Smooth muscle cell (in vitro differentiated cells): Measurements from ENCODE around the gene LMNTD2. TPM values are rescaled to one million over a fixed set of nuclear protein-coding genes. Genes with fewer than 3 reads are reported as not detected.
A peak's percentile ranks its signal among the peaks of the same experiment; 100 is the strongest.

Source experiments
- DNase-seq: peaks from one replicate; lab custom pipeline; 2025; ENCODE audit not compliant: unreplicated experiment; lab: John Stamatoyannopoulos, UW
- H2AFZ ChIP-seq: fragments of 200-600 bp; sonication (generic); 2 replicates; pipeline ENCODE4 v1.6.0; 2016; ENCODE audit warnings: antibody characterized with exemption, low read depth, mild to moderate bottlenecking
- H3F3A ChIP-seq: fragments of 200-600 bp; sonication (generic); 2 replicates; pipeline ENCODE4 v1.6.0; 2017; ENCODE audit warnings: antibody characterized with exemption, low read depth
- H3K27ac ChIP-seq: fragments of 200-600 bp; sonication (generic); 2 replicates; pipeline ENCODE4 v1.5.1; 2016; ENCODE audit warnings: low read depth, mild to moderate bottlenecking
- H3K27me3 ChIP-seq: fragments of 200-600 bp; sonication (generic); 2 replicates; pipeline ENCODE4 v1.6.1; 2016; ENCODE audit warnings: low read depth, mild to moderate bottlenecking
- H3K36me3 ChIP-seq: fragments of 200-600 bp; sonication (generic); 2 replicates; pipeline ENCODE4 v1.5.1; 2016; ENCODE audit warnings: low read depth
- H3K4me1 ChIP-seq: fragments of 200-600 bp; sonication (generic); 2 replicates; pipeline ENCODE4 v1.5.1; 2016; ENCODE audit warnings: low read depth
- H3K4me2 ChIP-seq: fragments of 200-600 bp; sonication (generic); 2 replicates; pipeline ENCODE4 v1.6.0; 2016; ENCODE audit warnings: mild to moderate bottlenecking
- H3K4me3 ChIP-seq: fragments of 200-600 bp; sonication (generic); 2 replicates; pipeline ENCODE4 v1.5.1; 2016; ENCODE audit warnings: mild to moderate bottlenecking
- H3K79me2 ChIP-seq: fragments of 200-600 bp; sonication (generic); 2 replicates; pipeline ENCODE4 v1.6.0; 2016; ENCODE audit warnings: low read depth, mild to moderate bottlenecking
- H3K9ac ChIP-seq: fragments of 200-600 bp; sonication (generic); 2 replicates; pipeline ENCODE4 v1.6.0; 2016; ENCODE audit warnings: low read depth
- H3K9me3 ChIP-seq: fragments of 200-600 bp; sonication (generic); replicated peaks from 2 replicates; pipeline ENCODE4 v1.5.1; 2016; ENCODE audit warnings: low read depth
- H4K20me1 ChIP-seq: fragments of 200-600 bp; sonication (generic); 2 replicates; pipeline ENCODE4 v1.6.0; 2016; ENCODE audit warnings: low read depth
- WGBS: methylation state at CpG from one replicate; pipeline ENCODE4 v1.1.7; 2016; ENCODE audit warnings: low lambda C conversion rate; 5-methylcytosine and 5-hydroxymethylcytosine counted together
- polyA plus RNA-seq: library from polyadenylated mRNA; unstranded; fragments of >200 nt; fragmentation: Nextera tagmentation; extraction: Ambion mirVana; gene quantifications from 2 replicates; pipeline ENCODE4 v1.2.1, GENCODE V29; 2016
- total RNA-seq: library from RNA; depleted of rRNA; stranded (reverse); fragments of >200 nt; gene quantifications from 2 replicates; pipeline ENCODE4 v1.2.3, GENCODE V29; 2014
- TF ChIP-seq, protein P1 (sequence below): fragments of 200-600 bp; sonication (generic); IDR thresholded peaks from 2 replicates; pipeline ENCODE4 v1.5.1; 2017; ENCODE audit warnings: borderline replicate concordance, mild to moderate bottlenecking, antibody characterized with exemption; ENCODE audit not compliant: insufficient read depth, poor library complexity, severe bottlenecking

LMNTD2 gene
- total and polyA plus RNA-seq, 2 experiments from 2014 or later, result 3.6 TPM; not detected in 1

DNA sequence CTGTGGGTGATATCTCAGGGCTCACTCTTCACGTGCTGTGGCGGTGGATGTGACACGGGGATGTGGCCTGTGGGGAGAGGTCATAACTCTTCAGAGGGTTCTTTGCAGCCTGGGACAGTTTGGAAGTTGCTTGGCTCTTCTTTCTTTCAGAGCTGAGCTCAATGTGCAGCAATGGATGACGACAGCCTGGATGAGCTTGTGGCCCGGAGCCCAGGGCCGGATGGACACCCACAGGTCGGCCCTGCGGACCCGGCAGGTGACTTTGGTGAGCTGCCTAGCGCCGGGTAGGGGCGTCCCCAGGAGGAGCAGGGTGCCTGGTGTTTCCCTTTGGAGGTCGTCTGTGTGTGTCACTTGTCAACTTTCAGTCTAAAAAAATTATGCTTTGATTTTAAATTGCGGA lies 20.8 kb upstream of the LMNTD2 start:
- 97% methylated on average over 14 of the region's 14 CpGs for WGBS
- no peak overlapping the region for H3K4me3 ChIP-seq
- peaks cover 94% of the 10 kb centered on the region for H4K20me1 ChIP-seq
- DNase-seq, result no peak
- no peak overlapping the region for H2AFZ ChIP-seq
- peaks cover 9% of the 10 kb centered on the region for H3K4me1 ChIP-seq
- no peaks in the 10 kb centered on the region for H3K9me3 ChIP-seq
- TF ChIP-seq, protein P1, sequence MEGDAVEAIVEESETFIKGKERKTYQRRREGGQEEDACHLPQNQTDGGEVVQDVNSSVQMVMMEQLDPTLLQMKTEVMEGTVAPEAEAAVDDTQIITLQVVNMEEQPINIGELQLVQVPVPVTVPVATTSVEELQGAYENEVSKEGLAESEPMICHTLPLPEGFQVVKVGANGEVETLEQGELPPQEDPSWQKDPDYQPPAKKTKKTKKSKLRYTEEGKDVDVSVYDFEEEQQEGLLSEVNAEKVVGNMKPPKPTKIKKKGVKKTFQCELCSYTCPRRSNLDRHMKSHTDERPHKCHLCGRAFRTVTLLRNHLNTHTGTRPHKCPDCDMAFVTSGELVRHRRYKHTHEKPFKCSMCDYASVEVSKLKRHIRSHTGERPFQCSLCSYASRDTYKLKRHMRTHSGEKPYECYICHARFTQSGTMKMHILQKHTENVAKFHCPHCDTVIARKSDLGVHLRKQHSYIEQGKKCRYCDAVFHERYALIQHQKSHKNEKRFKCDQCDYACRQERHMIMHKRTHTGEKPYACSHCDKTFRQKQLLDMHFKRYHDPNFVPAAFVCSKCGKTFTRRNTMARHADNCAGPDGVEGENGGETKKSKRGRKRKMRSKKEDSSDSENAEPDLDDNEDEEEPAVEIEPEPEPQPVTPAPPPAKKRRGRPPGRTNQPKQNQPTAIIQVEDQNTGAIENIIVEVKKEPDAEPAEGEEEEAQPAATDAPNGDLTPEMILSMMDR, result no peak
- no peaks in the 10 kb centered on the region for H3K27me3 ChIP-seq
- peaks cover 78% of the 10 kb centered on the region for H3K79me2 ChIP-seq
- H3K4me2 ChIP-seq, result no peak overlapping the region
- no peak overlapping the region for H3K9ac ChIP-seq
- no peaks in the 10 kb centered on the region for H3F3A ChIP-seq
- no peak overlapping the region for H3K27ac ChIP-seq
- no peaks in the 10 kb centered on the region for H3K36me3 ChIP-seq

DNA sequence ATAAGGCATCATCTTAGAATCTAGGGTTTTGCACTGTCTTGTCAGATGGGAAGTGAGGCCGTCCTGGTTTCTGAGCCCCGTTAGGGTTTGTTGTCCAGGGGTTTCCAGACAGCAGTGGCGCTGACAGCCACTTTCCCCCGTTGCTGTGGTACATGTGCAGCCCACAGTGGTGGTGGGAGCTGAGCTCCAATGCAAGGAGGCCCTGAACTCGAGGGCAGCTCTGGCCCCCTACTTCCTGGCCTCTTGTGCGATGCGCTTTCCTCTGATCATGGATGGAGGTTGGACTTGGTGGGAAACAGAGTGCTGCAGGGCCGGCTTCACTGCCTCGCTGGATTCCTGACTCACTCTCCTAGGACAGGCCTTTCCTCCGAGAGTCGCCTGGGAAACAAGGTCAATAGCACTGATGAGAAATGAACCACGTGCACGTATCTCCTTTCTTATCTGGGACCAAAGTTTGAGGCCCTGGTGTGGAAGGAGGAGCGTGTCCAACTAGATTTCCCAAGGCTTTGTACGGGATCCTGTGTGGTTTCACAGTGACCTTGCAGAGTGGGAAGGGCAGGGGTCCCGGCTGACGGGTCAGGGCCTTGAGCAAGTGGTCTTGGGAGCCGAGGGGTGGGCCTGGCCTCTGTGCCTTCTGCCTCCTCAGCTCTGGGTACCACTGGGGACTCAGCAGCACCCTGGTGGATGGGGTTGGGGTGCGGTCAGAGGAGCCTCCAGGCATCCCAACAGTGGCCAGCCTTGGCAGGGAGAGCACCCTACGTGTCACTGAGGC lies 19.5 kb upstream of the LMNTD2 start:
- Histone ChIP-seq H3K9ac (no peak overlapping the region), H2AFZ (no peak overlapping the region), H3F3A (peaks cover 3% of the 10 kb centered on the region), H3K4me1 (peaks cover 10% of the 10 kb centered on the region), H3K79me2 (peaks cover 78% of the 10 kb centered on the region), H3K27me3 (no peaks in the 10 kb centered on the region), H4K20me1 (peaks cover 81% of the 10 kb centered on the region), H3K4me2 (no peak overlapping the region), H3K4me3 (no peak overlapping the region), H3K27ac (no peak overlapping the region), H3K36me3 (no peaks in the 10 kb centered on the region), H3K9me3 (no peaks in the 10 kb centered on the region)
- DNase-seq, result no peak
- 87% methylated on average over 20 of the region's 20 CpGs for WGBS
- TF ChIP-seq, protein P1, result no peak

DNA sequence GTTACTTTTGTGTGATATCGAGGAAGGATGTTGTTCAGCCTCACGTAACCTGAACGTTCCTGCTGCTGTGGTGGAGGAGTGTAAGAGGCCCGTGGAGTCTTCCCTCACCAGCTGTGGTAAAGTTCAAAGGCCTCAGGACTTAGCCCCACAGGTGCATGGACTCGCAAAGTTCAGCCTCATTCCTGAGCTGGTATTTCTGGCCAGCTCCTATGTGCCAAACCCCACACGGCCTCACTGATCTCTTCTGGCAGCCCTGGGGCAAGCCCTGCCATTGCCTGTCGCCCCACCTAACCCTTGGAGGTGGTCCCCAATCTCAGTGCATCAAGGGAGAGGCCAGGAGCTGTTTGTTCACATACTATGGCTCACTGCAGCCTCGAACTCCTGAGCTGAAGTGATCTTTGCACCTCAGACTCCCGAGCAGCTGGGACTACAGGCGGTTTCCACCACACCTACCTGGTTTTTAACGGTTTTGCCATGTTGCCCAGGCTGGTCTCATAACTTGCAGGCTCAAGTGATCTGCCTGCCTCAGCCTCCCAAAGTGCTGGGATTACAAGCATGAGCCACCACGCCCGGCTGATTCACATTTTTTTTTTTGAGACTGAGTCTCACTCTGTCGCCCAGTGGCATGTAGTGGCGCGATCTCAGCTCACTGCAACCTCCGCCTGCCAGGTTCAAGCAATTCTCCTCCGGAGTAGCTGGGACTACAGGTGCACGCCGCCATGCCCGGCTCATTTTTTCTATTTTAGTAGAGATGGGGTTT lies 17.9 kb upstream of the LMNTD2 start:
- Histone ChIP-seq H3K79me2 (peaks cover 67% of the 10 kb centered on the region), H3K27me3 (no peaks in the 10 kb centered on the region), H2AFZ (no peak overlapping the region), H4K20me1 (peaks cover 66% of the 10 kb centered on the region), H3K27ac (peak overlapping the region; percentile 82), H3K4me1 (peaks cover 19% of the 10 kb centered on the region), H3K36me3 (no peaks in the 10 kb centered on the region), H3F3A (peaks cover 3% of the 10 kb centered on the region), H3K9me3 (no peaks in the 10 kb centered on the region), H3K4me2 (peak overlapping the region; percentile 99), H3K9ac (no peak overlapping the region), H3K4me3 (peak overlapping the region; percentile 97)
- WGBS, result 85% methylated on average over 21 of the region's 21 CpGs
- no peak for DNase-seq
- TF ChIP-seq, protein P1, result no peak
